Lower leg skin (tissue), 4 donors: ENCODE data around the gene ELMOD1. TPM values are rescaled to one million over a fixed set of nuclear protein-coding genes. Genes with fewer than 3 reads are reported as not detected.
"Not testable (repeated sequence)": the region's sequence is repeated elsewhere in the genome, so short reads cannot be mapped to it uniquely, and the experiment has no call there.

ENCODE experiments used
- DNase-seq, 2 donors: peaks; one replicate each; pipeline ENCODE4 v3.0.0-alpha.2; 2019; ENCODE audit warnings: low spot score in 2 of 2
- H3K4me3 ChIP-seq: fragments of 200-600 bp; sonication (generic); 2 replicates; pipeline ENCODE4 v1.5.1; 2017; ENCODE audit warnings: mild to moderate bottlenecking, low read depth; ENCODE audit not compliant: poor library complexity, severe bottlenecking
- CTCF ChIP-seq, 3 donors: fragments of 450-650 bp; IDR thresholded peaks; one replicate each; pipeline ENCODE4 v1.5.1; 2016; ENCODE audit warnings: antibody characterized with exemption in 3 of 3, mild to moderate bottlenecking in 3 of 3, moderate library complexity in 2 of 3
- POLR2A ChIP-seq, 2 donors: fragments of 450-650 bp; IDR thresholded peaks; one replicate each; pipeline ENCODE4 v1.6.1; 2016 to 2017; ENCODE audit warnings: antibody characterized with exemption in 2 of 2, mild to moderate bottlenecking in 1 of 2, moderate library complexity in 1 of 2
- WGBS, 2 donors: methylation state at CpG; one replicate each; pipeline ENCODE4 v1.1.5; 2018; 5-methylcytosine and 5-hydroxymethylcytosine counted together
- intact Hi-C: fragments of 100-400 bp; cut with DNase I; formaldehyde crosslinking; loops from one replicate; pipeline ENCODE4 v1.15.0; 2023; ENCODE audit warnings: low total_unique reads
- total RNA-seq, 4 donors: library from RNA; depleted of rRNA; stranded (reverse); fragments of >200 nt; gene quantifications; one replicate each; pipeline ENCODE4 v1.1.0, GENCODE V29; 2016

ELMOD1 gene
- total RNA-seq, 4 donors from 2014 or later = 48.2 to 164 (median 72.3) TPM

GRCh38 chr11:107577346-107577711 lies 13.6 kb upstream of the ELMOD1 start:
- intact Hi-C loops = no loop called here
- 56 to 64% methylated on average over 6 of the region's 6 CpGs for WGBS, 2 donors
- TF ChIP-seq CTCF (IDR thresholded peaks at IDR 0.05) (no peak), POLR2A (IDR thresholded peaks at IDR 0.05) (no peak)
- H3K4me3 ChIP-seq = no peak overlapping the region
- no peak for DNase-seq

GRCh38 chr11:107579169-107579568 lies 11.8 kb upstream of the ELMOD1 start:
- WGBS, 2 donors = 93 to 99% methylated on average over 2 of the region's 2 CpGs
- DNase-seq, intact Hi-C loops, H3K4me3 ChIP-seq: not testable (repeated sequence)

- TF ChIP-seq CTCF (IDR thresholded peaks at IDR 0.05) (no peak), POLR2A (IDR thresholded peaks at IDR 0.05) (no peak)
- 34 to 44% methylated on average over 3 of the region's 3 CpGs for WGBS, 2 donors
- intact Hi-C loops = no loop called here
- DNase-seq = no peak
- no peak overlapping the region for H3K4me3 ChIP-seq
These were observed 9.8 kb upstream of the ELMOD1 start for GRCh38 chr11:107581147-107581546.

GRCh38 chr11:107583629-107584195 lies 7.2 kb upstream of the ELMOD1 start:
- intact Hi-C loops = no loop called here
- 33 to 57% methylated on average over 3 of the region's 3 CpGs for WGBS, 2 donors
- no peak for DNase-seq
- TF ChIP-seq POLR2A (IDR thresholded peaks at IDR 0.05) = no peak
- H3K4me3 ChIP-seq = no peak overlapping the region

- no peak for TF ChIP-seq POLR2A (IDR thresholded peaks at IDR 0.05)
- no peak for TF ChIP-seq CTCF (IDR thresholded peaks at IDR 0.05)
- H3K4me3 ChIP-seq = no peak overlapping the region
- intact Hi-C loops = no loop called here
- no peak for DNase-seq
- 82% methylated on average over 5 of the region's 5 CpGs for WGBS, 2 donors
These were observed 3.5 kb upstream of the ELMOD1 start for GRCh38 chr11:107587306-107587979.

GRCh38 chr11:107591378-107592230 lies 657 bp downstream of the ELMOD1 start:
- no peak for TF ChIP-seq POLR2A (IDR thresholded peaks at IDR 0.05)
- TF ChIP-seq CTCF (IDR thresholded peaks at IDR 0.05) = no peak
- DNase-seq = no peak
- intact Hi-C loops = loop anchor here (10.0 kb wide), 1 partner anchor 83 kb away; no protein-coding TSS in a partner anchor
- peak overlapping the region; percentile 40 for H3K4me3 ChIP-seq
- 1% methylated on average over 34 to 42 of the region's 49 CpGs for WGBS, 2 donors
